ENCODE results near the gene RYR2. TPM values are rescaled to one million over a fixed set of nuclear protein-coding genes. Genes with fewer than 3 reads are reported as not detected.

The RYR2 gene
- total RNA-seq, 3 donors from 2014 or later = 0.16 to 0.59 (median 0.33) TPM

- Histone ChIP-seq H3K9me3 (no peaks in the 10 kb centered on the region), H3K27ac (no peak overlapping the region), H3K4me3 (no peak overlapping the region), H3K36me3 (no peaks in the 10 kb centered on the region), H3K4me1 (no peaks in the 10 kb centered on the region), H3K27me3 (no peaks in the 10 kb centered on the region)
- TF ChIP-seq POLR2AphosphoS5 (IDR thresholded peaks at IDR 0.05) (no peak), POLR2A (IDR thresholded peaks at IDR 0.05) (no peak), CTCF (IDR thresholded peaks at IDR 0.05) (no peak)
- no peak for DNase-seq (ENCODE audit: low spot score in 2 of 2)
- intact Hi-C loops (cut with DNase I; ENCODE audit: low total_unique reads) = no loop called here
Measured at GRCh38 chr1:237769916-237770315, 727.9 kb downstream of the RYR2 start.

GRCh38 chr1:237772009-237772408, 730.0 kb downstream of the RYR2 start:
- no peak for TF ChIP-seq POLR2A (IDR thresholded peaks at IDR 0.05)
- TF ChIP-seq POLR2AphosphoS5 (IDR thresholded peaks at IDR 0.05) = no peak
- TF ChIP-seq CTCF (IDR thresholded peaks at IDR 0.05) = no peak
- DNase-seq (ENCODE audit: low spot score in 2 of 2) = no peak
- Histone ChIP-seq H3K36me3 (no peaks in the 10 kb centered on the region), H3K9me3 (no peaks in the 10 kb centered on the region), H3K27ac (no peak overlapping the region), H3K4me3 (no peak overlapping the region), H3K27me3 (no peaks in the 10 kb centered on the region), H3K4me1 (no peaks in the 10 kb centered on the region)
- intact Hi-C loops (cut with DNase I; ENCODE audit: low total_unique reads) = no loop called here

- Histone ChIP-seq H3K36me3 (no peaks in the 10 kb centered on the region), H3K4me1 (no peaks in the 10 kb centered on the region), H3K27ac (no peak overlapping the region), H3K9me3 (no peaks in the 10 kb centered on the region), H3K4me3 (no peak overlapping the region), H3K27me3 (no peaks in the 10 kb centered on the region)
- no peak for DNase-seq (ENCODE audit: low spot score in 2 of 2)
- intact Hi-C loops (cut with DNase I; ENCODE audit: low total_unique reads) = no loop called here
- TF ChIP-seq POLR2A (IDR thresholded peaks at IDR 0.05) (no peak), POLR2AphosphoS5 (IDR thresholded peaks at IDR 0.05) (no peak), CTCF (IDR thresholded peaks at IDR 0.05) (no peak)
Measured at GRCh38 chr1:237774246-237774645, 732.3 kb downstream of the RYR2 start.

GRCh38 chr1:237779356-237779755, 737.4 kb downstream of the RYR2 start:
- Histone ChIP-seq H3K4me1 (no peaks in the 10 kb centered on the region), H3K4me3 (no peak overlapping the region), H3K27ac (no peak overlapping the region), H3K9me3 (no peaks in the 10 kb centered on the region), H3K36me3 (no peaks in the 10 kb centered on the region), H3K27me3 (no peaks in the 10 kb centered on the region)
- TF ChIP-seq POLR2AphosphoS5 (IDR thresholded peaks at IDR 0.05) = no peak
- no peak for TF ChIP-seq CTCF (IDR thresholded peaks at IDR 0.05)
- no peak for TF ChIP-seq POLR2A (IDR thresholded peaks at IDR 0.05)
- no peak for DNase-seq (ENCODE audit: low spot score in 2 of 2)
- intact Hi-C loops (cut with DNase I; ENCODE audit: low total_unique reads) = no loop called here

GRCh38 chr1:237786066-237786719, 744.2 kb downstream of the RYR2 start:
- Histone ChIP-seq H3K4me3 (no peak overlapping the region), H3K27me3 (no peaks in the 10 kb centered on the region), H3K4me1 (no peaks in the 10 kb centered on the region), H3K9me3 (no peaks in the 10 kb centered on the region), H3K36me3 (no peaks in the 10 kb centered on the region), H3K27ac (no peak overlapping the region)
- no peak for DNase-seq (ENCODE audit: low spot score in 2 of 2)
- no peak for TF ChIP-seq POLR2A (IDR thresholded peaks at IDR 0.05)
- no peak for TF ChIP-seq CTCF (IDR thresholded peaks at IDR 0.05)
- TF ChIP-seq POLR2AphosphoS5 (IDR thresholded peaks at IDR 0.05) = no peak
- intact Hi-C loops (cut with DNase I; ENCODE audit: low total_unique reads) = no loop called here

Data from breast epithelium (tissue), 4 donors.